ENCODE results near the gene LRRTM3. TPM values are rescaled to one million over a fixed set of nuclear protein-coding genes. Genes with fewer than 3 reads are reported as not detected.

The LRRTM3 gene
- total and polyA plus RNA-seq, 4 donors, result 0.02 to 0.68 (median 0.06) TPM; not detected in 1

GRCh38 chr10:67045404-67045803, 119.6 kb downstream of the LRRTM3 start:
- no peak overlapping the region for H3K27ac ChIP-seq (ENCODE audit: low read depth in 1 of 2, low read length in 1 of 2)
- H3K9ac ChIP-seq (ENCODE audit: insufficient read depth in 1 of 2, low read length in 2 of 2), result no peak overlapping the region
- no peaks in the 10 kb centered on the region for H3K9me3 ChIP-seq (ENCODE audit: control insufficient read depth in 4 of 4, insufficient read depth in 3 of 4, low read length in 3 of 4)
- H3K27me3 ChIP-seq (ENCODE audit: control insufficient read depth in 3 of 3, insufficient read depth in 3 of 3, low read length in 2 of 3), result no peaks in the 10 kb centered on the region
- DNase-seq (no peak), ATAC-seq (ENCODE audit: insufficient read depth, low FRiP score) (no peak)
- 95% methylated on average over 22 of the region's 22 CpGs for WGBS, 2 donors
- no peak overlapping the region for H3K4me3 ChIP-seq
- no peaks in the 10 kb centered on the region for H3K36me3 ChIP-seq (ENCODE audit: control insufficient read depth in 4 of 4, insufficient read depth in 4 of 4, low read length in 4 of 4)
- no peak for TF ChIP-seq CTCF (IDR thresholded peaks at IDR 0.05; ENCODE audit: control extremely low read depth, extremely low read depth)
- H3K4me1 ChIP-seq (ENCODE audit: control insufficient read depth in 5 of 5, insufficient read depth in 5 of 5, low read length in 5 of 5), result peaks cover 0 to 5% (median 0%) of the 10 kb centered on the region in 5 donors

DNA sequence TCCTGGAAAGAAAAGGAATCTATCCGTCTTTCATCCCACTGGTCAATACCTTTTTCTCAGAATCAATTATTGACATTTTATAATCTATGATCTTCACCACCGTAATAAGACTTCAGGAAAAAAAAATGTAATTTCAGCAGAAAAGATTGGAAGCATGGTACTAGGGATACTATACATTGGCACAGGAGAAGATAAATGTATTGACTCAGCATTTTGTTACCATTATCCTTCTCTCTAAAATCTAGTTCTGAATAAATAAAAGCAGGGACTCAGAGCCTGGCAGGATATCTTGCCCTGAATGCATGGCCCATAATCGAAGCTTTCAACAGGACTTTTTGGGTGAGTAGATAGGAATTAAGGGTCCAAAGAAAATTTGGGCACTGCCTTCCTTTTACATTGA, 120.7 kb downstream of the LRRTM3 start:
- no peak for ATAC-seq (ENCODE audit: insufficient read depth, low FRiP score)
- 83 to 87% methylated on average over 3 of the region's 3 CpGs for WGBS, 2 donors
- no peaks in the 10 kb centered on the region for H3K27me3 ChIP-seq (ENCODE audit: control insufficient read depth in 3 of 3, insufficient read depth in 3 of 3, low read length in 2 of 3)

DNA sequence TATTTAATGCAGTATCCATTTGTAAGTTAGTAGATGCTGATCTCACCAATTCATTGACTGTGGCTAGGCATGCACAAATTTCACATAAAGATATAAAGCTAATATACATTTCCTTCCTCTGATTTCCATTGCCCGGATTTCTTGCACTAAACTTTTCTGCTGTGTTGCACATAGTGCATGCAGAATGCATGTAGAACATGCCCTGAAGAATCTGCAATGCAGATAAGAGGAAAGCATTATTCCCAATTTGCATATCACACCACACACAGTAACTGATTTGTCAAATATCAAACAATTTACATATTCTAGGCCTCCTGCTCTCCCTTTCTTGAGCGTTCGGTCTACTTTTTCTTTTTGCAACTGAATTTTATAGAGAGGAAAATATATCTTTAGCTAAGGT, 124.2 kb downstream of the LRRTM3 start:
- no peak overlapping the region for H3K4me3 ChIP-seq
- H3K9ac ChIP-seq (ENCODE audit: insufficient read depth in 1 of 2, low read length in 2 of 2), result no peak overlapping the region
- no peak for DNase-seq
- H3K27ac ChIP-seq (ENCODE audit: low read depth in 1 of 2, low read length in 1 of 2), result no peak overlapping the region
- H3K9me3 ChIP-seq (ENCODE audit: control insufficient read depth in 4 of 4, insufficient read depth in 3 of 4, low read length in 3 of 4), result no peaks in the 10 kb centered on the region
- no peaks in the 10 kb centered on the region for H3K4me1 ChIP-seq (ENCODE audit: control insufficient read depth in 5 of 5, insufficient read depth in 5 of 5, low read length in 5 of 5)
- H3K36me3 ChIP-seq (ENCODE audit: control insufficient read depth in 4 of 4, insufficient read depth in 4 of 4, low read length in 4 of 4), result no peaks in the 10 kb centered on the region
- 81 to 88% methylated on average over 3 of the region's 3 CpGs for WGBS, 2 donors
- no peak for TF ChIP-seq CTCF (IDR thresholded peaks at IDR 0.05; ENCODE audit: control extremely low read depth, extremely low read depth)
- H3K27me3 ChIP-seq (ENCODE audit: control insufficient read depth in 3 of 3, insufficient read depth in 3 of 3, low read length in 2 of 3), result no peaks in the 10 kb centered on the region
- ATAC-seq (ENCODE audit: insufficient read depth, low FRiP score), result no peak

More for the DNA sequence above, 120.7 kb downstream of the LRRTM3 start:
- Histone ChIP-seq H3K27ac (ENCODE audit: low read depth in 1 of 2, low read length in 1 of 2) (no peak overlapping the region), H3K9me3 (ENCODE audit: control insufficient read depth in 4 of 4, insufficient read depth in 3 of 4, low read length in 3 of 4) (no peaks in the 10 kb centered on the region), H3K4me3 (no peak overlapping the region), H3K4me1 (ENCODE audit: control insufficient read depth in 5 of 5, insufficient read depth in 5 of 5, low read length in 5 of 5) (peaks cover 0 to 3% (median 0%) of the 10 kb centered on the region in 5 donors), H3K36me3 (ENCODE audit: control insufficient read depth in 4 of 4, insufficient read depth in 4 of 4, low read length in 4 of 4) (no peaks in the 10 kb centered on the region), H3K9ac (ENCODE audit: insufficient read depth in 1 of 2, low read length in 2 of 2) (no peak overlapping the region)
- DNase-seq, result no peak
- TF ChIP-seq CTCF (IDR thresholded peaks at IDR 0.05; ENCODE audit: control extremely low read depth, extremely low read depth), result no peak

DNA sequence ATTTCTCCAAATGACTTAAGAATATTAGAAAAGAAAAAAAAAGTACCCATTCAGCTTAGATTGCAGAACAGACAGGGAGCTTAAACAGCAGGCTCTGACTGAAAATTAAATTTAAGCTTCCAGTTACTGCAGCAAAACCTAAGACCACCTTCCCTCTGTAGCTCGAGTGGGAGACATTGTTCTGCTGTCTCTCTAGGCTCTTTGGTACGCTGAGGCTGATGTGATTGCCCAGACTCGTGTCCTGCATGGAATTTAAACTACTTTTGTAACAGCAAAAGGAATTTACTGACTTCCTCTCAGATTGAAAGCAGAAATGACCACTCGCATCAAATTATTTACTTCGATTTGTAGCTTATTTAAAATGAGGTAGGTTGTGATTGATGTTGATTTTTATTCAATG, 124.6 kb downstream of the LRRTM3 start:
- Histone ChIP-seq H3K9ac (ENCODE audit: insufficient read depth in 1 of 2, low read length in 2 of 2) (no peak overlapping the region), H3K27me3 (ENCODE audit: control insufficient read depth in 3 of 3, insufficient read depth in 3 of 3, low read length in 2 of 3) (no peaks in the 10 kb centered on the region), H3K36me3 (ENCODE audit: control insufficient read depth in 4 of 4, insufficient read depth in 4 of 4, low read length in 4 of 4) (no peaks in the 10 kb centered on the region), H3K4me3 (no peak overlapping the region), H3K9me3 (ENCODE audit: control insufficient read depth in 4 of 4, insufficient read depth in 3 of 4, low read length in 3 of 4) (no peaks in the 10 kb centered on the region), H3K4me1 (ENCODE audit: control insufficient read depth in 5 of 5, insufficient read depth in 5 of 5, low read length in 5 of 5) (no peaks in the 10 kb centered on the region), H3K27ac (ENCODE audit: low read depth in 1 of 2, low read length in 1 of 2) (no peak overlapping the region)
- 55 to 64% methylated on average over 5 of the region's 5 CpGs for WGBS, 2 donors
- DNase-seq, result no peak
- ATAC-seq (ENCODE audit: insufficient read depth, low FRiP score), result no peak
- TF ChIP-seq CTCF (IDR thresholded peaks at IDR 0.05; ENCODE audit: control extremely low read depth, extremely low read depth), result no peak
